SK-N-SH treated with all-trans-retinoic acid at 6 μM for 48 hours (cell line): ENCODE data around the gene ZNF785.

Experiments
- ESRRG ChIP-seq: fragments of 250-450 bp; sonication (Bioruptor Pico); IDR thresholded peaks from 2 replicates; pipeline ENCODE4 v1.6.1; 2021; ENCODE audit warnings: mild to moderate bottlenecking
- GLIS3 ChIP-seq: fragments of 250-450 bp; sonication (Bioruptor Pico); IDR thresholded peaks from 2 replicates; pipeline ENCODE4 v1.5.0; 2020; ENCODE audit warnings: mild to moderate bottlenecking, moderate library complexity
- PATZ1 ChIP-seq: fragments of 250-450 bp; sonication (Bioruptor Pico); IDR thresholded peaks from 2 replicates; pipeline ENCODE4 v1.8.0; 2020; ENCODE audit warnings: mild to moderate bottlenecking, moderate library complexity, borderline replicate concordance
- PPARA ChIP-seq: fragments of 250-450 bp; sonication (Bioruptor Pico); IDR thresholded peaks from 2 replicates; pipeline ENCODE4 v1.5.0; 2020; ENCODE audit warnings: mild to moderate bottlenecking, borderline replicate concordance
- SNAI2 ChIP-seq: fragments of 250-450 bp; sonication (Bioruptor Pico); IDR thresholded peaks from 2 replicates; pipeline ENCODE4 v1.5.0; 2020; ENCODE audit warnings: mild to moderate bottlenecking, moderate library complexity
- TCF4 ChIP-seq: fragments of 250-450 bp; sonication (Bioruptor Pico); IDR thresholded peaks from 2 replicates; pipeline ENCODE4 v1.8.0; 2021; ENCODE audit warnings: mild to moderate bottlenecking, moderate library complexity, borderline replicate concordance
- TSHZ2 ChIP-seq: fragments of 250-450 bp; sonication (Bioruptor Pico); IDR thresholded peaks from 2 replicates; pipeline ENCODE4 v1.5.0; 2020; ENCODE audit warnings: mild to moderate bottlenecking, moderate library complexity
- ZC3H10 ChIP-seq: fragments of 250-450 bp; sonication (Bioruptor Pico); IDR thresholded peaks from 2 replicates; pipeline ENCODE4 v1.5.1; 2021; ENCODE audit warnings: mild to moderate bottlenecking, moderate library complexity

GRCh38 chr16:30571445-30572322 lies 13.8 kb downstream of the ZNF785 start, which contains the start of gene ZNF688:
- TF ChIP-seq TCF4 (CRISPR knock-in tag) = no peak; the same call in 1 of the 2 replicates
- no peak for TF ChIP-seq ESRRG
- TF ChIP-seq SNAI2 (CRISPR knock-in tag) = no peak
- TF ChIP-seq TSHZ2 (CRISPR knock-in tag) = 0 out of 2 replicates have a peak, but pooled peaks have one; percentile 31
- TF ChIP-seq ZC3H10 = no peak
- TF ChIP-seq PATZ1 (CRISPR knock-in tag) = no peak; the same call in 1 of the 2 replicates
- TF ChIP-seq GLIS3 (CRISPR knock-in tag) = no peak
- no peak for TF ChIP-seq PPARA (CRISPR knock-in tag)
